Fibroblast of lung (primary cell): ENCODE results near the gene LGALS14. TPM values are rescaled to one million over a fixed set of nuclear protein-coding genes. Genes with fewer than 3 reads are reported as not detected.
A peak's percentile ranks its signal among the peaks of the same experiment; 100 is the strongest.
"Not testable (repeated sequence)": the region's sequence is repeated elsewhere in the genome, so short reads cannot be mapped to it uniquely, and the experiment has no call there.

Experiments
- DNase-seq, 2 donors: peaks; one replicate each; pipeline versions ENCODE4 v3.0.0 to v3.0.0-alpha.2; 2010; ENCODE audit warnings: low read depth in 2 of 2
- H2AFZ ChIP-seq: 2 replicates; pipeline ENCODE4 v1.5.1; 2012; ENCODE audit warnings: low read length, control low read depth, inconsistent platforms
- H3K27ac ChIP-seq: 2 replicates; pipeline ENCODE4 v1.5.1; 2011; ENCODE audit warnings: low read length, control low read depth; ENCODE audit not compliant: insufficient read depth
- H3K27me3 ChIP-seq: 2 replicates; pipeline ENCODE4 v1.5.1; 2011; ENCODE audit warnings: mild to moderate bottlenecking, low read length; ENCODE audit not compliant: control insufficient read depth, insufficient read depth
- H3K36me3 ChIP-seq: 2 replicates; pipeline ENCODE4 v1.5.1; 2011; ENCODE audit warnings: low read length; ENCODE audit not compliant: control insufficient read depth, insufficient read depth
- H3K4me1 ChIP-seq: 2 replicates; pipeline ENCODE4 v1.5.1; 2011; ENCODE audit warnings: low read length; ENCODE audit not compliant: control insufficient read depth, insufficient read depth; ENCODE audit errors: extremely low read depth
- H3K4me2 ChIP-seq: 2 replicates; pipeline ENCODE4 v1.5.1; 2011; ENCODE audit warnings: low read length, control low read depth; ENCODE audit not compliant: insufficient read depth; ENCODE audit errors: extremely low read depth
- H3K4me3 ChIP-seq, 4 experiments: fragments of 200-600 bp in 1 of 4; sonication (generic) in 1 of 4; replicated peaks in 1 of 4; 2 replicates each; pipeline ENCODE4 v1.5.1; 2011 to 2016; ENCODE audit warnings: low read length in 4 of 4, low read depth in 3 of 4, mild to moderate bottlenecking in 3 of 4, control low read depth in 2 of 4, inconsistent platforms in 1 of 4, mixed read lengths in 1 of 4; ENCODE audit not compliant: insufficient read depth in 1 of 4; ENCODE audit errors: control extremely low read depth in 1 of 4
- H3K79me2 ChIP-seq: 2 replicates; pipeline ENCODE4 v1.5.1; 2012; ENCODE audit warnings: mild to moderate bottlenecking, low read length, inconsistent platforms; ENCODE audit not compliant: control insufficient read depth, insufficient read depth
- H3K9ac ChIP-seq: 2 replicates; pipeline ENCODE4 v1.5.1; 2011; ENCODE audit warnings: mild to moderate bottlenecking, low read length, control low read depth; ENCODE audit not compliant: insufficient read depth
- H3K9me3 ChIP-seq: 2 replicates; pipeline ENCODE4 v1.5.1; 2012; ENCODE audit warnings: low read depth, low read length; ENCODE audit not compliant: control insufficient read depth, insufficient read depth
- H4K20me1 ChIP-seq: 2 replicates; pipeline ENCODE4 v1.5.1; 2011; ENCODE audit warnings: low read length; ENCODE audit not compliant: control insufficient read depth, insufficient read depth; ENCODE audit errors: extremely low read depth
- CTCF ChIP-seq, 2 donors: IDR thresholded peaks in 1 of 2; conservative IDR thresholded peaks in 1 of 2; 1 replicate in 1 of 2; 2 replicates in 1 of 2; pipeline ENCODE4 v1.5.1; 2011 to 2012; ENCODE audit warnings: low read length in 2 of 2, control low read depth in 1 of 2, inconsistent platforms in 1 of 2, low read depth in 1 of 2, mild to moderate bottlenecking in 1 of 2
- EZH2 ChIP-seq: IDR thresholded peaks from 2 replicates; pipeline ENCODE4 v1.5.1; 2012; ENCODE audit warnings: low read length, control low read depth, mild to moderate bottlenecking; ENCODE audit errors: missing control alignments
- polyA plus RNA-seq, 2 donors: library from polyadenylated mRNA; depleted of rRNA in 1 of 2; stranded (reverse) in 1 of 2; unstranded in 1 of 2; fragments of >200 nt; gene quantifications; 2 replicates each; pipeline ENCODE4 v1.2.1, GENCODE V29; 2011 to 2012; ENCODE audit warnings: missing spikeins in 1 of 2
- total RNA-seq: library from RNA; depleted of rRNA; stranded (reverse); fragments of >200 nt; gene quantifications from 2 replicates; pipeline ENCODE4 v1.2.1, GENCODE V29; 2014

Gene LGALS14
- total and polyA plus RNA-seq, 2 donors (not counting 1 experiment from before 2014, with no cell fraction given) = not detected

- Histone ChIP-seq H3K9ac (no peak overlapping the region), H2AFZ (no peak overlapping the region), H3K27ac (no peak overlapping the region), H3K27me3 (no peaks in the 10 kb centered on the region), H3K36me3 (no peaks in the 10 kb centered on the region), H3K4me2 (no peak overlapping the region), H3K79me2 (no peaks in the 10 kb centered on the region), H3K4me1 (no peaks in the 10 kb centered on the region), H3K4me3 (no peak overlapping the region), H3K9me3 (no peaks in the 10 kb centered on the region), H4K20me1 (no peaks in the 10 kb centered on the region)
- TF ChIP-seq CTCF (conservative IDR thresholded peaks at IDR 0.05 in 1 of 2, IDR thresholded peaks at IDR 0.05 in 1 of 2; ENCODE audit: low read depth in 1 of 2, low read length in 2 of 2) = no peak
- TF ChIP-seq EZH2 = no peak
- no peak for DNase-seq
These were observed 33.3 kb upstream of the LGALS14 start for GRCh38 chr19:39670998-39671397.

GRCh38 chr19:39671739-39672363 lies 32.4 kb upstream of the LGALS14 start:
- no peaks in the 10 kb centered on the region for H3K36me3 ChIP-seq
- H3K27me3 ChIP-seq = no peaks in the 10 kb centered on the region
- no peaks in the 10 kb centered on the region for H4K20me1 ChIP-seq
- H3K4me3 ChIP-seq = no peak overlapping the region
- DNase-seq = peak; percentile 24 to 48
- no peak overlapping the region for H2AFZ ChIP-seq
- no peak overlapping the region for H3K27ac ChIP-seq
- no peaks in the 10 kb centered on the region for H3K79me2 ChIP-seq
- no peaks in the 10 kb centered on the region for H3K9me3 ChIP-seq
- no peaks in the 10 kb centered on the region for H3K4me1 ChIP-seq
- no peak overlapping the region for H3K4me2 ChIP-seq
- TF ChIP-seq CTCF (conservative IDR thresholded peaks at IDR 0.05 in 1 of 2, IDR thresholded peaks at IDR 0.05 in 1 of 2; ENCODE audit: low read depth in 1 of 2, low read length in 2 of 2) (peak; percentile 42 to 45), EZH2 (no peak)
- no peak overlapping the region for H3K9ac ChIP-seq

GRCh38 chr19:39672473-39672872 lies 31.8 kb upstream of the LGALS14 start:
- no peaks in the 10 kb centered on the region for H3K36me3 ChIP-seq
- H3K79me2 ChIP-seq = no peaks in the 10 kb centered on the region
- H4K20me1 ChIP-seq = no peaks in the 10 kb centered on the region
- H3K27me3 ChIP-seq = no peaks in the 10 kb centered on the region
- H3K9me3 ChIP-seq = no peaks in the 10 kb centered on the region
- no peak for DNase-seq
- H3K27ac ChIP-seq = no peak overlapping the region
- H3K9ac ChIP-seq = no peak overlapping the region
- no peak overlapping the region for H2AFZ ChIP-seq
- TF ChIP-seq CTCF (conservative IDR thresholded peaks at IDR 0.05 in 1 of 2, IDR thresholded peaks at IDR 0.05 in 1 of 2; ENCODE audit: low read depth in 1 of 2, low read length in 2 of 2) = no peak
- no peak overlapping the region for H3K4me3 ChIP-seq
- no peaks in the 10 kb centered on the region for H3K4me1 ChIP-seq
- no peak overlapping the region for H3K4me2 ChIP-seq

GRCh38 chr19:39673862-39674261 lies 30.4 kb upstream of the LGALS14 start:
- not testable (repeated sequence) for H3K9me3 ChIP-seq, H3K27me3 ChIP-seq, H2AFZ ChIP-seq, H3K79me2 ChIP-seq, H3K4me2 ChIP-seq, DNase-seq, H4K20me1 ChIP-seq, H3K9ac ChIP-seq, H3K36me3 ChIP-seq, H3K4me1 ChIP-seq, H3K27ac ChIP-seq, H3K4me3 ChIP-seq
